ENCODE results near the gene TLE4.
"Not testable (repeated sequence)": the region's sequence is repeated elsewhere in the genome, so short reads cannot be mapped to it uniquely, and the experiment has no call there.

Gene TLE4

GRCh38 chr9:79751895-79752466, 180.2 kb downstream of the TLE4 start:
- not testable (repeated sequence) for DNase-seq

GRCh38 chr9:79756414-79756813, 184.6 kb downstream of the TLE4 start:
- no peak for DNase-seq

GRCh38 chr9:79757074-79757473, 185.3 kb downstream of the TLE4 start:
- DNase-seq: no peak

- DNase-seq: peak in 1 of 2 experiments; percentile 0
These were observed 186.3 kb downstream of the TLE4 start for GRCh38 chr9:79757881-79758669.

GRCh38 chr9:79759460-79759859, 187.7 kb downstream of the TLE4 start:
- DNase-seq: no peak

GRCh38 chr9:79762070-79762469, 190.3 kb downstream of the TLE4 start:
- DNase-seq: no peak

- peak in 1 of 2 experiments; percentile 42 for DNase-seq
These were observed 192.0 kb downstream of the TLE4 start for GRCh38 chr9:79763671-79764285.

- DNase-seq: no peak
These were observed 192.6 kb downstream of the TLE4 start for GRCh38 chr9:79764374-79764773.

GRCh38 chr9:79765466-79765865, 193.7 kb downstream of the TLE4 start:
- no peak for DNase-seq

- DNase-seq: peak in 1 of 2 experiments; percentile 6
These were observed 194.3 kb downstream of the TLE4 start for GRCh38 chr9:79766091-79766490.

- no peak for DNase-seq
These were observed 196.4 kb downstream of the TLE4 start for GRCh38 chr9:79768194-79768593.

GRCh38 chr9:79769476-79770275, 197.9 kb downstream of the TLE4 start:
- no peak for DNase-seq

- DNase-seq: no peak
These were observed 202.6 kb downstream of the TLE4 start for GRCh38 chr9:79774356-79774755.
